GM19035 (cell line): ENCODE measurements around the gene MT1B.
"Not testable (repeated sequence)": the region's sequence is repeated elsewhere in the genome, so short reads cannot be mapped to it uniquely, and the experiment has no call there.

Experiments used
- ATAC-seq: cut with Tn5 transposase; IDR thresholded peaks from one replicate; pipeline ENCODE4 v1.9.1; 2021; ENCODE audit not compliant: unreplicated experiment

The MT1B gene

GRCh38 chr16:56667581-56668571, 16.2 kb downstream of the MT1B start, which contains the start of gene MT1G:
Gene MT1G (minus strand): TSS chr16:56668065. CDS start chr16:56667993, 72 bp downstream.
- ATAC-seq: no peak

GRCh38 chr16:56669005-56669839, 17.5 kb downstream of the MT1B start, which contains the start of gene MT1H:
Gene MT1H (plus strand): TSS chr16:56669814. CDS start chr16:56669885, 71 bp downstream.
- no peak for ATAC-seq

GRCh38 chr16:56669840-56670619, 18.3 kb downstream of the MT1B start:
- ATAC-seq: no peak

GRCh38 chr16:56670620-56670934, 18.9 kb downstream of the MT1B start:
- ATAC-seq: no peak

- ATAC-seq: not testable (repeated sequence)
Measured at GRCh38 chr16:56671691-56672090, 20.0 kb downstream of the MT1B start.

- ATAC-seq: not testable (repeated sequence)
Measured at GRCh38 chr16:56672171-56672570, 20.5 kb downstream of the MT1B start.

- no peak for ATAC-seq
Measured at GRCh38 chr16:56672761-56673536, 21.3 kb downstream of the MT1B start.

GRCh38 chr16:56673921-56674320, 22.2 kb downstream of the MT1B start:
- no peak for ATAC-seq

- not testable (repeated sequence) for ATAC-seq
Measured at GRCh38 chr16:56674570-56674969, 22.9 kb downstream of the MT1B start.

- ATAC-seq: no peak
Measured at GRCh38 chr16:56675685-56676210, 24.1 kb downstream of the MT1B start.

- ATAC-seq: no peak
Measured at GRCh38 chr16:56677474-56677873, 25.8 kb downstream of the MT1B start.

GRCh38 chr16:56679078-56679730, 27.5 kb downstream of the MT1B start:
- ATAC-seq: no peak

- no peak for ATAC-seq
Measured at GRCh38 chr16:56679818-56680217, 28.1 kb downstream of the MT1B start.

GRCh38 chr16:56681939-56682702, 30.4 kb downstream of the MT1B start, which contains the start of gene MT1X:
Gene MT1X (plus strand): TSS chr16:56682470. CDS start chr16:56682541, 71 bp downstream.
- ATAC-seq: peak; percentile 99

GRCh38 chr16:56682703-56683397, 31.2 kb downstream of the MT1B start:
- ATAC-seq: no peak

- no peak for ATAC-seq
Measured at GRCh38 chr16:56683424-56684172, 31.9 kb downstream of the MT1B start.

GRCh38 chr16:56684256-56684925, 32.7 kb downstream of the MT1B start:
- ATAC-seq: no peak
